Tibial nerve (tissue), 4 donors: ENCODE data around the gene STARD10.

Experiments
- EP300 ChIP-seq, 2 donors: sonication (generic); formaldehyde crosslinking; IDR thresholded peaks; one replicate each; pipeline ENCODE4 v1.6.1; 2017; ENCODE audit warnings: antibody characterized with exemption in 2 of 2, mild to moderate bottlenecking in 1 of 2
- TF ChIP-seq, protein P1 (sequence below), 5 experiments: fragments of 200-600 bp in 3 of 5; fragments of 450-650 bp in 2 of 5; sonication (generic) in 3 of 5; IDR thresholded peaks; one replicate each; pipeline ENCODE4 v1.5.1; 2016 to 2019; ENCODE audit warnings: antibody characterized with exemption in 5 of 5, mild to moderate bottlenecking in 3 of 5, moderate library complexity in 2 of 5

GRCh38 chr11:72829178-72829577 is 35.3 kb upstream of the STARD10 start:
- TF ChIP-seq, protein P1, sequence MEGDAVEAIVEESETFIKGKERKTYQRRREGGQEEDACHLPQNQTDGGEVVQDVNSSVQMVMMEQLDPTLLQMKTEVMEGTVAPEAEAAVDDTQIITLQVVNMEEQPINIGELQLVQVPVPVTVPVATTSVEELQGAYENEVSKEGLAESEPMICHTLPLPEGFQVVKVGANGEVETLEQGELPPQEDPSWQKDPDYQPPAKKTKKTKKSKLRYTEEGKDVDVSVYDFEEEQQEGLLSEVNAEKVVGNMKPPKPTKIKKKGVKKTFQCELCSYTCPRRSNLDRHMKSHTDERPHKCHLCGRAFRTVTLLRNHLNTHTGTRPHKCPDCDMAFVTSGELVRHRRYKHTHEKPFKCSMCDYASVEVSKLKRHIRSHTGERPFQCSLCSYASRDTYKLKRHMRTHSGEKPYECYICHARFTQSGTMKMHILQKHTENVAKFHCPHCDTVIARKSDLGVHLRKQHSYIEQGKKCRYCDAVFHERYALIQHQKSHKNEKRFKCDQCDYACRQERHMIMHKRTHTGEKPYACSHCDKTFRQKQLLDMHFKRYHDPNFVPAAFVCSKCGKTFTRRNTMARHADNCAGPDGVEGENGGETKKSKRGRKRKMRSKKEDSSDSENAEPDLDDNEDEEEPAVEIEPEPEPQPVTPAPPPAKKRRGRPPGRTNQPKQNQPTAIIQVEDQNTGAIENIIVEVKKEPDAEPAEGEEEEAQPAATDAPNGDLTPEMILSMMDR (IDR thresholded peaks at IDR 0.05), result no peak
- no peak for TF ChIP-seq EP300 (IDR thresholded peaks at IDR 0.05)
